Measurements from ENCODE around the gene ZNF571.

Gene ZNF571

GRCh38 chr19:37594982-37595382 lies 390 bp upstream of the ZNF571 start (continued):
- TF ChIP-seq PRDM4 (tag by site-specific recombination; IDR thresholded peaks at IDR 0.05) (peak; percentile 42; the same call in 1 of the 2 replicates), KLF8 (tag by site-specific recombination; IDR thresholded peaks at IDR 0.05) (no peak; the same call in 1 of the 2 replicates), ZNF449 (tag by site-specific recombination; IDR thresholded peaks at IDR 0.05) (no peak; the same call in 1 of the 2 replicates), ZNF664 (tag by site-specific recombination; IDR thresholded peaks at IDR 0.05) (peak; percentile 68; the same call in 1 of the 2 replicates), ZNF155 (tag by site-specific recombination; IDR thresholded peaks at IDR 0.05) (peak; percentile 67; the same call in 1 of the 2 replicates), ZFHX2 (tag by site-specific recombination; conservative IDR thresholded peaks at IDR 0.05) (peak; percentile 96), ZNF366 (tag by site-specific recombination; conservative IDR thresholded peaks at IDR 0.05) (no peak; the same call in 1 of the 2 replicates), REPIN1 (tag by site-specific recombination; IDR thresholded peaks at IDR 0.05; ENCODE audit: low read depth) (0 out of 2 replicates have a peak, but pooled peaks have one; percentile 66), ZNF658 (tag by site-specific recombination; IDR thresholded peaks at IDR 0.05) (no peak; the same call in 1 of the 2 replicates), MEIS1 (CRISPR knock-in tag; IDR thresholded peaks at IDR 0.05; ENCODE audit: borderline replicate concordance) (no peak), ZBTB48 (tag by site-specific recombination; IDR thresholded peaks at IDR 0.05) (peak; percentile 99), ZNF626 (tag by site-specific recombination; IDR thresholded peaks at IDR 0.05) (no peak), SCRT1 (tag by site-specific recombination; IDR thresholded peaks at IDR 0.05; ENCODE audit: borderline replicate concordance) (no peak), ZBTB7A (tag by site-specific recombination; IDR thresholded peaks at IDR 0.05; ENCODE audit: low read depth) (peak; percentile 91), ZNF837 (tag by site-specific recombination; IDR thresholded peaks at IDR 0.05) (no peak), IKZF3 (tag by site-specific recombination; IDR thresholded peaks at IDR 0.05) (no peak), ZNF768 (tag by site-specific recombination; IDR thresholded peaks at IDR 0.05) (no peak), ZNF433 (tag by site-specific recombination; IDR thresholded peaks at IDR 0.05; ENCODE audit: low read depth) (no peak), ZBTB8A (tag by site-specific recombination; IDR thresholded peaks at IDR 0.05) (peak; percentile 33), ZNF654 (tag by site-specific recombination; IDR thresholded peaks at IDR 0.05; ENCODE audit: low read depth) (no peak), ZNF707 (tag by site-specific recombination; IDR thresholded peaks at IDR 0.05) (no peak), ZBTB20 (tag by site-specific recombination; IDR thresholded peaks at IDR 0.05) (peak; percentile 36), ZNF549 (tag by site-specific recombination; IDR thresholded peaks at IDR 0.05) (no peak), BCL11B (tag by site-specific recombination; IDR thresholded peaks at IDR 0.05; ENCODE audit: low read depth) (peak; percentile 70; the same call in 1 of the 2 replicates), ZNF362 (tag by site-specific recombination; IDR thresholded peaks at IDR 0.05) (no peak), FEZF1 (tag by site-specific recombination; IDR thresholded peaks at IDR 0.05) (peak; percentile 67), GLIS2 (tag by site-specific recombination; IDR thresholded peaks at IDR 0.05) (no peak), ZNF558 (tag by site-specific recombination; IDR thresholded peaks at IDR 0.05) (peak; percentile 34; the same call in 1 of the 2 replicates), ZNF530 (tag by site-specific recombination; IDR thresholded peaks at IDR 0.05; ENCODE audit: low read depth) (no peak), ZNF112 (tag by site-specific recombination; IDR thresholded peaks at IDR 0.05) (no peak), ZNF175 (tag by site-specific recombination; IDR thresholded peaks at IDR 0.05) (no peak), ZNF610 (tag by site-specific recombination; IDR thresholded peaks at IDR 0.05; ENCODE audit: borderline replicate concordance) (peak; percentile 69; the same call in 1 of the 2 replicates), ZNF324 (tag by site-specific recombination; IDR thresholded peaks at IDR 0.05) (peak; percentile 97), SP2 (tag by site-specific recombination; IDR thresholded peaks at IDR 0.05) (no peak), ZNF76 (tag by site-specific recombination; IDR thresholded peaks at IDR 0.05; ENCODE audit: borderline replicate concordance, low read depth) (no peak), ZNF292 (tag by site-specific recombination; IDR thresholded peaks at IDR 0.05; ENCODE audit: borderline replicate concordance, low read depth) (no peak), PRDM1 (tag by site-specific recombination; IDR thresholded peaks at IDR 0.05) (no peak), ZNF426 (tag by site-specific recombination; IDR thresholded peaks at IDR 0.05) (no peak), ZNF843 (tag by site-specific recombination; IDR thresholded peaks at IDR 0.05) (peak; percentile 79), ZNF121 (tag by site-specific recombination; IDR thresholded peaks at IDR 0.05) (peak; percentile 94)

All from HEK293 (cell line).